SKM-1 treated with dmso at 0.1 percent for 144 hours (cell line): Measurements from ENCODE around the gene ARL4D.
"Not testable (repeated sequence)": the region's sequence is repeated elsewhere in the genome, so short reads cannot be mapped to it uniquely, and the experiment has no call there.

Experiments used
- DNase-seq: peaks from one replicate; lab custom pipeline; 2025; ENCODE audit not compliant: unreplicated experiment; lab: John Stamatoyannopoulos, UW

Gene ARL4D

GRCh38 chr17:43419375-43419882, 20.6 kb downstream of the ARL4D start:
- DNase-seq: not testable (repeated sequence)

- DNase-seq: no peak
Measured at GRCh38 chr17:43423777-43424455, 25.1 kb downstream of the ARL4D start.

DNA sequence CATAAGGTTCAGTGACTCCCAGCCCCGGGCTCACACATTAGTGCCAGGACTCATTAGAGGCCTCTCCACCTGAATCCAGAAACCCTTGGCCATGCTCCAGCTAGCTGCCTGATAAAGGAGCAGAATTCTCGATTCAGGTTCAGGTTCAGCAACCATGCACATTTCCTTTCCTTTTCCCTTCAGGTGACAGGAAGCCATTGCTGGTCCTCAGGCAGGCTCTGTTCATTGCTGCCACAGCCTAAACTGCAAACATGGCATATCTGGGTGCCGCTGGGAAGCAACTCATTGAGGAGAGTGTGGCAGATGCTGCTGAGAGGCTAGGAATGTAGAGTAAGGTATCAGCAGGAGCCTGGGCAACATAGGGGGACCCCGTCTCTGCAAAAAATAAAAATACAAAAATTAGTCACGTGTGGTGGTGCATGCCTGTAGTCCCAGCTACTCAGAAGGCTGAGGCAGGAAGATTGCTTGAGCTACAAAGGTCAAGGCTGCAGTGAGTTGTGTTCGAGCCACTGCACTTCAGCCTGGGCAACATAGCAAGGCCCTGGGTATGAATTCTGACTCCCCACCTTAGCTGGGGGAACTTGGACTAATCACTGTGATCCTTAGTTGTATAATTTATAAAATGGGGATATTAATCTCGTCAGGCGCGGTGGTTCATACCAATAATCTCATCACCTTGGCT, 28.7 kb downstream of the ARL4D start:
- no peak for DNase-seq

DNA sequence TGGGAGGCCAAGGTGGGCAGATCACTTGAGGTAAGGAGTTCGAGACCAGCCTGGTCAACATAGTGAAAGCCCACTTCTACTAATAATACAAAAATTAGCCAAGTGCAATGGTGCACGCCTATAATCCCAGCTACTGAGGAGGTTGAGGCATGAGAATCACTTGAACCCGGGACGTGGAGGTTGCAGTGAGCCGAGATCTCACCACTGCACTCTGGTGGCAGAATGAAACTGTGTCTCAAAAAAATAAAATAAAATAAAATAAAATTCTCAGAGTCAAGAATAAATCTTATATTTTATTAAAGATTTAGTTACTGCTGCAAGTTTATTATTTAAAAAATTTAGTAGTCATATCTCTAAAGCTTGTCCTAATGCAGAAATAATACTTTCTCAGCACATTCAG, 29.7 kb downstream of the ARL4D start:
- DNase-seq: no peak

- no peak for DNase-seq
Measured at GRCh38 chr17:43430936-43431713, 32.3 kb downstream of the ARL4D start.

- DNase-seq: no peak
Measured at GRCh38 chr17:43431714-43432523, 33.1 kb downstream of the ARL4D start.

GRCh38 chr17:43434902-43435319, 36.1 kb downstream of the ARL4D start:
- DNase-seq: no peak

DNA sequence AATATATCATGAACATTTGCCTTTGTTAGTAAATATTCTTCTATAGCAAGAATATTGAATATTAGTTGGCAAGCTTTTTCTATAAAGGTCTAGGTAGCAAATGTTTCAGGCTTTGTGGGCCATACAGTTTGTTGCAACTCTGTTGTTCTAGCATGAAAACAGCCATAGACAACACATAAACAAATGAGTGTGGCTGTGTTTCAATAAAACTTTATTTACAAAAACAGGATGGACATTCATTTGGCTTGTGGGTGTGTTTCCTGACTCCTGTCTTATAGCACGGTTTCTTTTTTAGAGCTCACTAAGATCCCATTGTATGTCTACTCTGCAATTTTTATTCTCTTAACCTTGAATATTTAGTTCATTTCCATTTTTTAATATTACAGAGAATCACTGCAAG, 39.0 kb downstream of the ARL4D start:
- DNase-seq: no peak

DNA sequence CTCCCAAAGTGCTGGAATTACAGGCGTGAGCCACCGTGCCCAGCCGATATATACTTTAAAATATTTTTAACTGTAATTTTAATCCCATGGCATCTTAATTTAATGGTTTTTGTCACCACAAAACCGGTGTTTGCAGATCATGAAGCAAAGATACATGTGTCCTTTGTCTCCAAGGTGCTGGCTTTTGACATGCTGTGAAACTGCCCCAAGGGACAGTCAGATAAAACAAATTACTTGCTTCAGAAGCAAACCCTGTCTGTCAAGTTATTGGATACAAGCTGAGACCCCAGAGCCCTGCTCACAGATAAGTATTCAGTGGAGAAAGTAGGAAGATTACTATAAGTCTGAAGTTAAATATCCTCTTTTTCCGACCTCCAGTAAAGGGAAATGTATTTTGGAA, 39.8 kb downstream of the ARL4D start:
- no peak for DNase-seq

DNA sequence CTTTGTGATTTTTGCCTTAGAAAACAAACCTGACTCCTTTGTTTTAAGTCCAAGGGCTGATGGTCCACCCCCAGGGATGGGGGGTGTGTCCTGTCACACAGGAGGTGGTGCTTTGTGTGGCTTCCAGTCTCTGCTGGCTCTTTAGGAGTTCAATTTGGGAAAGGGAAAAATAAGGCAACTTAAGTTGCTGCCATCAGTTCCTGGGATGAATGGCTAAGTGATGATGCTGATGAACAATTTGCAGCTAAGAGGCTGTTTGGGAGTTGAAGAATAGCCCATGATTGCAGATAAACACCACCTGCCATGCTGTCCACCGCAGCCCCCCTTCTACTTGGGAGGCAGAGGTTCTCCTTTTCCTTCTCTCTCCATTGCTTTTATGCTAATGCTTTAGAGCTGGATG, 40.2 kb downstream of the ARL4D start:
- DNase-seq: no peak

DNA sequence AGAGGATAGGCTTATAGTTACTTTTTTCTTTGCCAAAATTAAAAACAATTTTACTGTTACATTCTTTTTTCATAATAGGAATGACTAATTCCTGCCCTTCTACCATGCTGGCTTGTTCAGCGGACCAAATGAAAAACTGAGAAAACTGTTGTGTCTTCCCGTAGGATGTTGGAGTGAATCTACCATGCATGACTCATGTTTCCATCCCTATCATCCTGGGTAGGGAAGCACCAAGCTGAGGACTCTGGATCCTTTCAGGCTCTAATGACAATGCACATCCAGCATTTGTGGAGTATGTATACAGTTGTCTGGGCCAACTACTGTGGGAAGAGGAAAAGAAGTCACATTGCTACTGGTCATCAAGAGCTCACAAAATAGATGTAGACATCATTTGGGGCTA, 43.9 kb downstream of the ARL4D start:
- DNase-seq: no peak

DNA sequence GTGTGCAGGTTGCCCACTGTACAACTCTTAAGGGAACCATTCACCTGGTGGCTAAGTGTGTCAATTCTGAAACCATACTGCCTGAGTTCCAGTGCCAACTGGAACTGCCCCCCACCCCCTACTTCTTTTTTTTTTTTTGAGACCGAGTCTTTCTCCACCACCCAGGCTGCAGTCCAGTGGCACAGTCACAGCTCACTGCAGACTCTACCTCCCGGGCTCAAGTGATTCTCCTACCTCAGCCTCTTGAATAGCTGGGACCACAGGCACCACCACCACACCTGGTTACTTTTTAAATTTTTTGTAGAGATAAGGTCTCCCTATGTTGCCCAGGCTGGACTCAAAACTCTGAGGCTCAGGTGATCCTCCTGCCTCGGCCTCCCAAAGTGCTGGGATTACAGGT, 44.6 kb downstream of the ARL4D start:
- DNase-seq: no peak

- no peak for DNase-seq
Measured at GRCh38 chr17:43444223-43445008, 45.6 kb downstream of the ARL4D start.

DNA sequence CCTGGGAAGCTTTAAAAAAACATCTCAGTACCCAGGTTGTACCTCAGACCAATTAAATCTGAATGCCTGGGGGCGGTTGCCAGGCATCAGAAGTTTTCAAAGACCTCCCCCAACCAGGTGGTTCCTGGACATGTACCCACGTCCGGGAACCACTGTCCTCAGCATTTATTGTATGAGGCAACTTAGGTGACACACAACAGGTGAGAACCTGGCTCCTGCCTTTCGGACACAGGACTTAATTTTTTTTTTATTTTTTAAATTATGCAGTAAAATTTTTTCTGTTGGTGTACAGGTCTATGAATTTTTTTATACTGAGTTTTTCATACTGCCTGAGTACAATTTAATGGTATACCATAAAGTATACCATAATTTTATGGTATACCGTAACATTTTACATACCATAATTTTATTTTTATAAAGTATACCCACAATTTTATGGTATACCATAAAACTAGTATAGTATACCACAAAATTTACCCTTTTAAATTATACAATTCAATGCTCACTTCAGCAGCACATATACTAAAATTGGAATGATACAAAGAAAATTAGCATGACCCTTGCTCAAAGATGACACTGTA, 46.3 kb downstream of the ARL4D start:
- no peak for DNase-seq

DNA sequence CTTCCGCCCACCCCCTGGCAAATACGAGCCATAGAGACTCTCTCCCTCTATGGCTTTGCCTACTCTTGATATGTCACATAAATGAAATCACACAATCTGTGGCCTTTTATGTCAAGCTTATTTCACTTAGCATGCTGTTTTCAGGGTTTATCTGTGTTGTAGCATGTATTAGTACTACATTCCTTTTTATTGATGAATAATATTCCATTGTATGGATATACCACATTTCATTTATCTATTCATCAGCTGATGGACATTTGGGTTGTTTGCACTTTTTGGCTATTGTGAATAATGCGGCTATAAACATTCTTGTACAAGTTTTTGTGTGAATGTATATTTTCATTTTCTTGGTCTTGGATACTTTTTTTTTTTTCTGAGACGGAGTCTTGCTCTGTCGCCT, 48.0 kb downstream of the ARL4D start:
- DNase-seq: no peak

GRCh38 chr17:43448720-43449469, 50.1 kb downstream of the ARL4D start:
- no peak for DNase-seq

- DNase-seq: no peak
Measured at GRCh38 chr17:43449470-43450248, 50.9 kb downstream of the ARL4D start.
